NT2/D1 (cell line): Measurements from ENCODE around the gene IPCEF1.

Source experiments
- SUZ12 ChIP-seq: IDR thresholded peaks from 2 replicates; pipeline ENCODE4 v1.6.1; 2011; ENCODE audit not compliant: insufficient read length, insufficient read depth; ENCODE audit errors: extremely low read depth
- YY1 ChIP-seq: IDR thresholded peaks from 2 replicates; pipeline ENCODE4 v1.6.1; 2011; ENCODE audit not compliant: insufficient read length, insufficient read depth

GRCh38 chr6:154353626-154354025, 3.0 kb downstream of the IPCEF1 start:
- TF ChIP-seq YY1 = no peak
- TF ChIP-seq SUZ12 = no peak
